Inflammatory macrophage (primary cell): ENCODE results near the gene PDLIM1.
A peak's percentile ranks its signal among the peaks of the same experiment; 100 is the strongest.

ENCODE experiments used
- DNase-seq, 2 donors: peaks; one replicate each; pipeline ENCODE4 v3.0.0-alpha.2; 2020 to 2022

Gene PDLIM1

GRCh38 chr10:95263864-95264226, 27.0 kb downstream of the PDLIM1 start:
- no peak for DNase-seq

GRCh38 chr10:95262763-95263518, 27.9 kb downstream of the PDLIM1 start:
- DNase-seq, result no peak

GRCh38 chr10:95261926-95262325, 28.9 kb downstream of the PDLIM1 start:
- no peak for DNase-seq

GRCh38 chr10:95260909-95261552, 29.8 kb downstream of the PDLIM1 start:
- no peak for DNase-seq

GRCh38 chr10:95260397-95260881, 30.4 kb downstream of the PDLIM1 start:
- DNase-seq, result peak in 1 of 2 donors; percentile 34

GRCh38 chr10:95257849-95258248, 33.0 kb downstream of the PDLIM1 start:
- no peak for DNase-seq

- no peak for DNase-seq
These were observed 34.5 kb downstream of the PDLIM1 start for GRCh38 chr10:95256268-95256667.

GRCh38 chr10:95254629-95255028, 36.2 kb downstream of the PDLIM1 start:
- no peak for DNase-seq

GRCh38 chr10:95253686-95254085, 37.1 kb downstream of the PDLIM1 start:
- DNase-seq, result no peak

GRCh38 chr10:95253007-95253406, 37.8 kb downstream of the PDLIM1 start:
- no peak for DNase-seq

GRCh38 chr10:95250856-95251255, 39.9 kb downstream of the PDLIM1 start:
- DNase-seq, result no peak

GRCh38 chr10:95249467-95249866, 41.3 kb downstream of the PDLIM1 start:
- no peak for DNase-seq

GRCh38 chr10:95248989-95249388, 41.8 kb downstream of the PDLIM1 start:
- no peak for DNase-seq

- no peak for DNase-seq
These were observed 42.8 kb downstream of the PDLIM1 start for GRCh38 chr10:95247881-95248583.

GRCh38 chr10:95247200-95247880, 43.5 kb downstream of the PDLIM1 start:
- no peak for DNase-seq

- peak; percentile 55 to 74 for DNase-seq
These were observed 44.2 kb downstream of the PDLIM1 start for GRCh38 chr10:95246582-95247051.

GRCh38 chr10:95245425-95246055, 45.3 kb downstream of the PDLIM1 start:
- DNase-seq, result no peak

GRCh38 chr10:95244152-95244551, 46.7 kb downstream of the PDLIM1 start:
- no peak for DNase-seq

- no peak for DNase-seq
These were observed 47.5 kb downstream of the PDLIM1 start for GRCh38 chr10:95243318-95243617.

GRCh38 chr10:95242581-95243317, 48.1 kb downstream of the PDLIM1 start:
- peak; percentile 30 to 55 for DNase-seq

- no peak for DNase-seq
These were observed 49.3 kb downstream of the PDLIM1 start for GRCh38 chr10:95241533-95241932.

GRCh38 chr10:95240811-95241210, 50.0 kb downstream of the PDLIM1 start:
- DNase-seq, result no peak
